Left cardiac atrium (tissue), 4 donors: ENCODE results near the gene ASGR2. TPM values are rescaled to one million over a fixed set of nuclear protein-coding genes. Genes with fewer than 3 reads are reported as not detected.
"Not testable (repeated sequence)": the region's sequence is repeated elsewhere in the genome, so short reads cannot be mapped to it uniquely, and the experiment has no call there.

Experiments used
- ATAC-seq, 2 donors: fragments of 200-7000 bp; cut with Tn5 transposase; one replicate each; pipeline ENCODE4 v1.9.1; 2020; ENCODE audit warnings: mild to moderate bottlenecking in 2 of 2, moderate library complexity in 2 of 2
- DNase-seq: peaks from one replicate; pipeline ENCODE4 v3.0.0-alpha.2; 2020
- intact Hi-C, 2 donors: fragments of 100-400 bp; cut with DNase I; formaldehyde crosslinking; loops; one replicate each; pipeline versions ENCODE4 v1.14.1 to v1.15.1; 2022 to 2023
- total RNA-seq, 2 donors: library from RNA; stranded (reverse); fragmentation: NEBNext Ultra II Directional; extraction: Animal tissue kit (Norgen Biotek cat#: 25700); gene quantifications; one replicate each; pipeline ENCODE4 v1.2.1, GENCODE V29; 2021
- donor health status: DM: no; HTN: yes; CAD: no.
- donor health status: DM: no; HTN: yes; CAD: no; lungs with severe emphysema.
- donor health status: DM: yes; HTN: yes; CAD: no.
- donor health status: Dilated cardiomyopathy.

ASGR2 gene
- total RNA-seq, 2 donors from 2014 or later, result 0.62 to 0.68 TPM

- no peak for ATAC-seq
Observed at GRCh38 chr17:7129311-7129710, 14.7 kb upstream of the ASGR2 start.

GRCh38 chr17:7128160-7128559, 13.5 kb upstream of the ASGR2 start:
- DNase-seq (no peak), ATAC-seq (no peak)
- intact Hi-C loops, result no loop called here

More at GRCh38 chr17:7129311-7129710, 14.7 kb upstream of the ASGR2 start:
- DNase-seq, result no peak
- intact Hi-C loops, result no loop called here

GRCh38 chr17:7127501-7127900, 12.9 kb upstream of the ASGR2 start:
- intact Hi-C loops, DNase-seq, ATAC-seq: not testable (repeated sequence)

- DNase-seq, intact Hi-C loops, ATAC-seq: not testable (repeated sequence)
Observed at GRCh38 chr17:7126386-7126785, 11.8 kb upstream of the ASGR2 start.

- no peak for ATAC-seq
- DNase-seq, result no peak
- intact Hi-C loops, result no loop called here
Observed at GRCh38 chr17:7124923-7125322, 10.3 kb upstream of the ASGR2 start.

GRCh38 chr17:7123844-7124243, 9.2 kb upstream of the ASGR2 start:
- intact Hi-C loops, result no loop called here
- DNase-seq (no peak), ATAC-seq (no peak)

GRCh38 chr17:7122381-7122780, 7.8 kb upstream of the ASGR2 start:
- no peak for ATAC-seq
- intact Hi-C loops, result no loop called here
- no peak for DNase-seq

GRCh38 chr17:7120635-7121034, 6.0 kb upstream of the ASGR2 start:
- DNase-seq, intact Hi-C loops: not testable (repeated sequence)
- ATAC-seq, result peak in 1 of 2 donors; percentile 80

GRCh38 chr17:7120123-7120522, 5.5 kb upstream of the ASGR2 start:
- ATAC-seq (peak in 1 of 2 donors; percentile 73), DNase-seq (no peak)
- intact Hi-C loops, result no loop called here

GRCh38 chr17:7119314-7119713, 4.7 kb upstream of the ASGR2 start:
- DNase-seq, result no peak
- ATAC-seq, result peak in 1 of 2 donors; percentile 6
- intact Hi-C loops, result no loop called here

GRCh38 chr17:7114875-7115614, 423 bp upstream of the ASGR2 start:
- peak; percentile 53 to 71 for ATAC-seq
- DNase-seq, result peak; percentile 43
- intact Hi-C loops, result no loop called here

- intact Hi-C loops, result no loop called here
- no peak for DNase-seq
Observed at GRCh38 chr17:7113273-7114071, 1.1 kb downstream of the ASGR2 start.

GRCh38 chr17:7112510-7113108, 2.0 kb downstream of the ASGR2 start:
- no peak for DNase-seq
- intact Hi-C loops, result no loop called here
- no peak for ATAC-seq

More at GRCh38 chr17:7113273-7114071, 1.1 kb downstream of the ASGR2 start:
- no peak for ATAC-seq

- intact Hi-C loops, result no loop called here
- no peak for ATAC-seq
Observed at GRCh38 chr17:7111784-7112509, 2.7 kb downstream of the ASGR2 start.

GRCh38 chr17:7110617-7111306, 3.9 kb downstream of the ASGR2 start:
- ATAC-seq (no peak), DNase-seq (no peak)
- intact Hi-C loops, result no loop called here

More at GRCh38 chr17:7111784-7112509, 2.7 kb downstream of the ASGR2 start:
- no peak for DNase-seq

- DNase-seq (no peak), ATAC-seq (no peak)
- intact Hi-C loops, result no loop called here
Observed at GRCh38 chr17:7109461-7110322, 4.9 kb downstream of the ASGR2 start.

GRCh38 chr17:7108981-7109380, 5.6 kb downstream of the ASGR2 start:
- DNase-seq (no peak), ATAC-seq (no peak)
- intact Hi-C loops, result no loop called here

GRCh38 chr17:7108560-7108925, 6.1 kb downstream of the ASGR2 start:
- ATAC-seq (no peak), DNase-seq (no peak)
- intact Hi-C loops, result no loop called here
